Stimulated activated naive CD4-positive, alpha-beta T cell (primary cell): ENCODE results near the gene FOXP1.

Experiments
- DNase-seq, 6 experiments: peaks; one replicate each; lab custom pipeline; 2025; lab: John Stamatoyannopoulos, UW

Gene FOXP1

DNA sequence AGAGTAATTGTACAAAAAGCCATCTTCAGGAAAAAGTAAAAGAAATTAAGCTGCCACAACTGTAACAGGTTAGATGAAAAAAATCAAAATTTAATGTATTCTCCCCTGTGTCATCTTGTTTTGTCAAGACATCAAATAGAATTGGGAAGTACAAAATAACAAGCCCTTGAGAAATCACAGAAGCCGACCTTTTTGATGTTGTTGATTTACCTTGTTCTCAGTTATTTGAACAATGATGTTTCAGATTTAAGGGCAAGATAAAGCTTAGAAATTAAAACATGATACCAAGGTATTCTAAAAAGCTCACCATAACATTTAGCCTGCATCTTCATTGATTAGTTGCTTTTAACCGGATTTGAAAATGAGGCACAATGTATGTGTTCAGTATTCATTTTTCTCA is 523.0 kb downstream of the FOXP1 start:
- DNase-seq: peak in 3 of 6 experiments; percentile 38 to 61 (median 56)

DNA sequence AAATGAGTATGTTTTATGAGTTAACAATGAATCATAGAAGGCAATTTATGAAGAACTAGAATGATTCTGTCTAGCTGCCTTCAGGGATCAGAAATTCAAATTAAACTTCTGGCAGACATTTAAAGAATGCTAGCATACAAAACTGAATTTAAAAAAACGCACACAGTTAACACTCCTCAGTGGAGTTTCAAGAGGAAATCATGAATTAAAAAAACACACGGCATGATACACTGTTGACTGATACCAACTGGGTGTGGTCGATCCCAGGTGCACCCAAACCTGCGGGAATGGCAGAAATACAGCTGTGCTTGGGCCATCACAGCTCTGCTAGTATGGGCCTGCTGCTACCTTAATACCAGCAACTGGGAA is 526.0 kb downstream of the FOXP1 start:
- DNase-seq: no peak

DNA sequence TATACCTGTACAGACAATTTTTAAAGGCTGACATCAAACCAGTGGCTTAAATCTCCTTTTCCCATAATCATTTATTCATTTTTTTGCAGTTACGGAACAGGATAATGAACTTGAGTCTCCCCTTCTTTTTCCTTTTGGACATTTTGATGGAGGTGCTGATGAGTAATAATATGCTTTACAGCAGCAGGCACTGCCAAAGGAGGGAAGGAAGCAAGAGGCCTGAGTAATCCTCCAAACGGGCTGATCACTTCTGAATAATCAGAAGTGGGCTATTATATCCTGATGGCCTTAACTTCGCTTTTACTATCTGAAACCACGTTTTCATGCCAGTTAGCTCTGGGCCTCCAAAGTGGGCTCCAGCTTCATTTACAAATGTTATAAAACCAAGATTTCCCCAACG is 527.2 kb downstream of the FOXP1 start:
- DNase-seq: no peak

DNA sequence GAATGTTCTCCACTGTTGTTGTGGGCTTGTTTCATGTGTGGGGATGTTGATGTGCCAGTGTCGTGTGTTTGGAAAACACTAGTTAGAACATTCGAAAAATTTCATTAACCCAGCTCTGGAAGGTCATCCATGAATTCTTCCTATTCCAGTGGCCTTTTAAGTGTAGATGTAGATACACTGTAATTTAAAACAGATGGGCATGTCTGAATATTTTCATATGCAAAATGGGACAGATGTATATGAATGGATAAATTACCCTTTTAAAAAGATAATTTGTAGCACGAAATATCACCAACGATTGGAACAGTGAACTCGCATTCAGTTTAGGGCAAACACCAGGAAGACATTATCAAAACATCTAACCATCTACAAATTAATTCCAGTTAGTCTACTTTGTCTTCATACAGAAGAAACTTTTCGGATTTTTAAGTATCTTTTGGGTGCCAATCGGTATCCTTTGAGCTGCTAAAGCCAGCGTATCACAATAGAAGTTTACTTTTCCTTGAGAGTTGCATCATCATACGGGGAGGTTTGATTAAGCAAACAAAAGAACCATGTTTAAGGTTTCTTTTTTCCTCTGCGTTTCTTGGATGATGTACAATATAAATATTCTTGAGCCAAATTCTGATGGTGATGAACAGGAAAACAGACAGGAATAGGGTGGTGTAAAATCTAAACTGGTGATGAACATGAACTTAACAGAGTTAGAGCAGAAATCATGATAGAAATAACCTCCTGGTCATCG is 528.1 kb downstream of the FOXP1 start:
- no peak for DNase-seq

DNA sequence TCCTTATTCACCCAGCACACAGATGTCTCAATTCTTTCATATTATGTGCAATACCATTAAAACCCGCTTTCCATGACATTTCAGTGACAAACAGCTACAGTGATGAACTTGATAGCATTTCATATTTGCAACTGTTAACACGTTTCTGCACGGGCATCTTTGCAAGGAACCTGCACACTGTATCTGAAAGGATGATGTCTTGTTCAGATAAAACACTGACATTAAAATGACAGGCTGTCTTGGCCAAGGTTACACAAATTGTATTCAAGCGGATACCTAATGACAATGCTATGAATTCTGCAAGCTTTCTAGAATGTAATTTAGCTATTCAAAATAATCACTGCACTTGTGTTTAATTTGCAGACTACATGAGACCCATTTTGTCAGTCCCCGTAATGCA is 529.2 kb downstream of the FOXP1 start:
- DNase-seq: no peak

DNA sequence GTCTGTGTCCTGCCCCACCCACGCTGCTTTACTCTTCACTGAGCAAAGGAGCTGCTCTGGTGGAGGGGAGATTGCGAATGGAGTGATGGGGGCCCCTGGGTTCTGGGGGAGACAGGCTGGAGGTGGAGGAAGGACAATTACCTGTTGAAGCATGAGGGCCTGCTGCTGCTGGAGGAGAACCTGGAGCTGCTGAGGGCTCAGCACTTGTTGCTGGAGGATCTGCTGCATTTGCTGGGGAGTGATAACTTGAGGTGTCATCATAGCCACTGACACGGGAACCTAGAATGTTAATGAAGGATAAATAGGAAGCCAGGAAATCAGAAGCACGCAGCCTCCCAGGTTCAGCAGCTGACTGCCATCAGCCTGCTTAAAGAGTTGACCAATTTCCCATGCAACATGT is 530.0 kb downstream of the FOXP1 start:
- no peak for DNase-seq

DNA sequence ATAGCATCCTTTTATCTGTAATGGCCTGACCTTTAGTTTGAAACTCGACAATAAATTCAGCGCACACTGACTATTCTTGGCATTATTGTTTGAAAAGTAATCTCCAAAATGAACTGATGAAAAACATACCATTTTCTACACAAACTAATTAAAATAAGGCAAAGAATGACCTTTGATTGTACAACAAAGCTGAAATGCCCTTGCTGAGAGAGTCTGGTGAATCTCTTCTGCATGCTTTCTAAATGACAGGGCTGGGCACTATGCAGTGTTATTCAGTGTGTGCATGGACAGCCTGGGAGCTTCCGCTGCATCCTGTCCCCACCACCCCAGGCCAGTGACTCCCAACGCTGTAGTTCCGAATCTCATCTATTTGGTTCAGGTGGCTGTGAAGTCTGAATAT is 530.8 kb downstream of the FOXP1 start:
- no peak for DNase-seq

DNA sequence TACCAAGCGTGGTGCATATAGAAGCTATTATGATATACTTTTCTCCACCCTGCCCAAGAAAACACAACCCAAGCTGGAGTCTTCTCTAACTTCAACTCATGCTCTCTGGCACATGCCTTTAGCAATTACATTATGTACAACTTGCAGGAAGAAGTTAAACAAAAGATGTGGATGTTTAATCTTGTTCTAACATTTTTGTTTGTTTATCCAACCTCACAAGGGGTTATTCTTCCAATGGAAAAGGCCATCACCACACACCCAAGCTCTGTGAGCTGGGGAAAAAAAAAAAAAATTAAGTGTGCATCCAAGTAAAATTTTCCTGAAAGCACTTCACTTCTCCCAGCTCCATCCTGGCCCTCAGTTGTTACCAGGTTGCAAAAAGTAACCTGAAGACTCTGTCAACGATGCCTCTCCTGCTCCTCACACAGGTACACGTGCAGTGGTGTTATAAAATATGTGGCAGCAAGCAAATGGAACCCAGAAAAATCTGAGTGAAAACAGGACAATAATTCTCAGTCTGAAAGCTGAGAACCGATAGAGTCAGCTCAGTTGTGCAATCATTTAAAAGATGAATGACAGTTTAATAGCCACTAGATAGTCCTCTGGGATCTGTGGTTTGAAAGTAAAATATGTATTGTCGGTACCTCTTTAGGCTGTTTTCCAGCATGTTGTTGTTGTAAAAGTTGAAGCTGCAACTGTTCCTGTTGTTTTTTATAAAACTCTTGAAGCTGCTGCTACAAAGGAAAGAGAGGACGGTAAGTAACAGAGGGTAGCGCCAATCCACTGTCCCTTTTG is 531.4 kb downstream of the FOXP1 start:
- DNase-seq: no peak

DNA sequence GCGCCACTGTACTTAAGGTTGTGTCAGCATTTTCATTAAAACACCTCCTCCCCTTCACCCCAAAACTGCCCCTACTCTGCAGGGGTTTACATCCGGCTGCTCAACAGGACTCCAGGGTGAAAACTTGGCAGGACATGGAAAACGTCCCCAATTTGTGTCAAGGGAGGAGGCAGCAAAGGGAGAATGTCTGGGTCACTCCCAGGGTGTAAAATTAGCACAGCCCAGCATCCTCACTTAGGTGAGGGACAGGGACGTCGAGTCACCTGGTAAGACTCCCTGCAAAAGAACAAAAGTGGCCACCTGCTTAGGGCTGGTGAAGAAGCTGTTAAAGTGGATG is 532.3 kb downstream of the FOXP1 start:
- no peak for DNase-seq

DNA sequence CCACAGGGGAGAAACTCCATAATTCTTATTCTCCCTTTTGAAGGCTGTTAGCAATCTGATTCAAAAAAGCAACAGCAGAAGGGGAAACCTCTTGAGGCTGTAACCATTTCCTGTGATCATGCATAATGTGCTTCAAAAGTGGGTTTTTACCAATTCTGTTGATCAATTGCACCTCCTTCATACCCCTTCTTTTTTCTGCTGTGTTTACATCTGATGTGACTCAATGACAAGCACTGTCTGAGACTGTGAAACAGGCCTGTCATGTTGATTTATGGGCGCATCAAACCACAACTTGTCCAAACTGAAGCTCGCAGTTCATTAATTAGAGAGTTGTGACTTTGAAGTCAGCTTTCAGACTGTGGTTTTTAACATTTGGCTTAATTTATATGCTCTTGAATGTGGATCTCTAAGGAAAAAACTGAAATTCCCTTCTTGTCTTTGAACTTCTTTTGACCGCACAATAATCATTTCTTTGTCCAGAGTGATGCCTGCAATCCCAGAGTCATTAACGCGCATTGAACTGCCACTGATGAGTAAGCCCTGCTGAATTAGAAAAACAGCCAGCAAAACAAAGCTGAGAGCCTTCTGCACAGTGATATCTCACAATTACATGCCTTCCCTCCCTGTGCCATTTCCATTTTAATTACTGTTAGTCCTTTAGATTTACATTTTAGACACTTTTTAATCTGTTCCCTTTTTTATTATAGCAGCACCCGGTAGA is 532.8 kb downstream of the FOXP1 start:
- DNase-seq: peak in 5 of 6 experiments; percentile 5 to 76 (median 65)

DNA sequence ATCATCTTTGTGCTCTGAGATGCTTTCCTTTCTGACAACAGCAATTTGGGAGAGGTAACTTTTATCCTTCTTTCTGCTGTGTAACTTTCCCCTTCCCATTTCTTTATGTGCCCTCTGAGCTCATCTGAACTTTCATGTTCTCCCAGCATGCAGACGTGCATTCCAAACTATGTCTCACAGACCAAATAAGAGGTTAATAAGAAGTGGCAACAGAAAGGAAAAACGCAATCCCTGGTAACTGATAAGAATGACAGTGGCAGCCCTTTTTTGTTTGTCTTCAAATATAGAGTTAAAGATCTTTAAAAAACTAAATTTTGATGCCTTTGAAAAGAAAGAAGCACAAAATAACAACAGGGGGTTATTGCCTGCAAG is 533.4 kb downstream of the FOXP1 start:
- no peak for DNase-seq

DNA sequence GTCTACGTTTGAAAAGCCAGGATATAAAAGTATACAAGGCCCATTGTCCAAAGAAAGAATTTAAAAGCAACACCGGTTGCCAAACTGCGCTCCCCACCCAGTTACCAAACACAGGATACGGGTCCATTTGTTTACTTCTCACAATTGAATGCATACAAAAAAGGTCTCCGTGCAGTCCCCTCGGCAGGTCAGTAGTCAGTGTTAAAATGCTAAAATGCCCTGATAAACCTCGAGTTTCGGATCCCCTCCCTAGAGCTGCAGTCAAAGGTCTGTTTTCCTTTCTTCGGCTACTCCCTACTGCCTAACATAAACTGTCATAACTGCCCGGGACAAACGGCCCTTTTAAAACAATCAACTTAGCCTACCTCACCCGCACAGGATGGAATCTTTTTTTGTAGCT is 534.6 kb downstream of the FOXP1 start:
- no peak for DNase-seq

DNA sequence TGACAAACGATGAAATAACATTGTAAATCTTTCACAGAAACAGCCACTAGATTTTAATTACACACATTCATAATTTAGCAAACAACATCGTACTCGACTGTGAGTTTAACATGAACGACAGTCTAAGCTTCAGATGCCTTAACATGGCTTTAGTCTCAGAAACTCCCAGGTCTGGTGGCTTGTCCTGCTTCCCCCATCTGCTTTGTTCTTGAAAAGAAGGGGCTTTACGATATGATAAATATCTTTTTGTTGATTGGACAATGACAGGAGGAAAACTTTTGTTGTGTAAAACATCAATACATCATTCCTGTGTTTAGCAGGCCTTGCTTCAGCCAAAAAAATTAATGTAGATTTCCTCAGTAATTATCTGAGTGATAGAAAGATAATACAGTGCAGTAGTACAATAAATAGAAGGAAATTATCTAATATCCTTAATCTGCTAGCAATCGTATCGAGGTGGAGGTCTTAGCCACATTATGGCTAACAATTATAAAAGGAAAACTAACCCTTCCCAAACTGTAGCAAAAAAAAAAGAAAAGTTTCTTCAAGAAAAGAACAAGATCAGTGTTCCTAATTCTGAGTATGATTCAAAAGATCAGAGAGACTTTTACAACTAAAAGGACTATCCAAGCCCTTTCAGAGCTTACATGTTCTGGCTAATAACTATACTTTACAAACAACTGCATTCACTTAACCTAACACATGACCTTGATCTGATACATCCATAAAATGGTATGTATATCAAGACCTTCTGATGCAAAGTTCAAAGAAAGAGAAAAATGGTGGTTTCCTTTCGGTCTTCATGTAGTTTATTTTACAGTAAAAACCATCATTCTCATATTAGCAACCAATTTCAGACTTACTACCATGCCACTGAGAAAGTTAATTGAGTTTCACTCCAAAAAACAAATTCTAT is 535.7 kb downstream of the FOXP1 start:
- no peak for DNase-seq

DNA sequence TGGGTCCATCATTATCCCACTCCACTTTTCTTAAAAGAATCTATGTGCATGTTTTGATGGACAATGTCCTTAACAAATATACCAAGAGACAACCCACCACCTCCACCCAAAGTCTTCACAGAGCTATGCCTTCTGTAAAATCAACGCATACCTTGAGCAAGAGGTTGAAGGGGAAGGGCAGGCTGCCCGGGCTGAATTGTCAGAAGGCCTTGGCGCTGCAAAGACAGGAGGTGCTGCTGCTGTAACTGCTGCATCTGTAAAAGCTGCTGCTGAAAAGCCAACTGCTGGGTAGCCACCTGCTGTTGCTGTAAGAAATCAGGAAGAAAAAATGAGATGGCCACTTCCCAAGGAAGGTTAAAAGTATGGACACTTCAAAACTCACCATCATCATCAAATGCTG is 536.7 kb downstream of the FOXP1 start:
- no peak for DNase-seq

DNA sequence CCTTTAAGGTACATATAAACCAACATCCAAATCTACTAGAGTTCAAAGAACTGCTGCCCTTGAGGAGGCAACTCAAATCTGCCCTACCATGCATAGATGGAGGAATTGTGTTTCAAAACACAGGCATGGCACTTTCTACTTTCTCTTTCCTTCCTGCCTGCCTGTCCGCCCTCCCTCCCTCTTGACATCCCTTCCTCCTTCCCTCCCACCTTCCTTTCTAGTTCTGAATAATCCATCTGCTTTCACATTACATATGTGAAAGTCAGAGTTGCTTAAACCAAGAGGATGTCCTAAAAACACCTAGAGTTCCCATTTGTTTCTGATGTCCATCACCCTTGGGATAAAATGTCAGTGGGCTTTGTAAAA is 537.6 kb downstream of the FOXP1 start:
- no peak for DNase-seq

DNA sequence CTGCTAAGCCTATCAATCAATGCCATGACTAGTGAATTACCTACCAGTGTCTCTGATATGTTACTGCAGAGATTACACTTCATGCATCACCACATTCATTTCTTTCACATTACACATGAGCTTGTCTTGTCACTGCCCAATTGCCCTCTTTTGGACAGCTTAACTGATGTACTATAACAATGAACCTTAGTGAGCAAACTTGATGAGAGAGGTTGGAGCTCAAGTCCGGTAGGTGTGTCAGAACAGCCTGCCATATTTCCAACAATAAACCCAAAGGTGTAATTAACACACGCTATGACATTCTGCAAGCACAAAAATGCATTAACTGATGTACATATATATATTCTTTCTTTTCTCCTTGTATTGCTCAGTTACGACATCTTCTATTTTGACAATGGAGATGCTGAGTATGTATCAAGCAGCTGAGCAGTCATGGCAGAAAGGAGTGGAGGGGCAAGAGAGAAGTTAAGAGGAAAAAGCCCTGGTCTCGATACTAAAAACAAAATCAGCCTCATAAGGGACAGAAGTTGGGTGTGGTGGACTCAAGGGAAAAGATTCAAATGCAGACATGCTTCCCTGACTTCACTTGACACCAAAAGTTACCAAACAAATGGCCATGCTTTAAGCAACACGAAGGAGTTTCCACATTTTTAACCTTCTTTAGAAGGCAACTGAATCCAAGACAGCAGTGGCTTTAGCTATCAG is 538.2 kb downstream of the FOXP1 start:
- peak in 1 of 6 experiments; percentile 14 for DNase-seq

DNA sequence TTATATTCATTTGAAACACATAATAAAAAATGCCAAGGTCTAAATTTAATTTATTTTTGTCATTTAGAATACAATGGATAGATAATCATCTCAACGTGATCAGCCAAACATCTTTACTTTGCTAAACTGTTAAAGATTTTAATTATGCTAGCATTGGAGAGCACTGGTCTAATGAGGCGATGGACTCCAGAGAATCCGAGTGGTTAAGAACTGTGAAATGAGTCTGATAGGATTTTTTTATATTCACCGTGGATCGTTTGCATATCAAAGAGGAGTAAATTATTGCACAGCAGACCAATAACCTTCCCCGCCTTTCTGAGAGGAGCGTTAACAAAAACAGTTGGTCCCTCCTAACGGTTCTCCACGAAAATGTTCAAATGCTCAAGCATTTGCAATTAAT is 540.8 kb downstream of the FOXP1 start:
- no peak for DNase-seq

DNA sequence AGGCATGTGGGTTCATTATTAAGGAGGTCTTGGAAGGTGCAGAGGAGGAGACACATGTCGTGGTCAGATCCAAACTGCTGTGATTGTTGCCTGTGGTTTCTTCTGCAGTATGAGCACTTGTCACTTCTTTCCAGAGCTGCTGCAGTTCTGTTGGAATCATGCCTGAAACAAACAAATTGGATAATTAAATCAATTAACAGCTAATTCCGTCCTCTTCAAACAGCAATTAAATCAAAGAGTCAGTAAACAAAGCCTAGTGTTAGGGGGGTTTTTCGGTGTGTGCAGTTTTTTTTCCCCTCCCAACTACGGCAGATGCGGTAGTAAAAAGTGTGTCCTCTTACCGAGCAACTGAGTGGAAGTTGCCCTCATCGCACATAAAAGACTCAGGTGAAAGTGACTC is 542.2 kb downstream of the FOXP1 start:
- DNase-seq: no peak

DNA sequence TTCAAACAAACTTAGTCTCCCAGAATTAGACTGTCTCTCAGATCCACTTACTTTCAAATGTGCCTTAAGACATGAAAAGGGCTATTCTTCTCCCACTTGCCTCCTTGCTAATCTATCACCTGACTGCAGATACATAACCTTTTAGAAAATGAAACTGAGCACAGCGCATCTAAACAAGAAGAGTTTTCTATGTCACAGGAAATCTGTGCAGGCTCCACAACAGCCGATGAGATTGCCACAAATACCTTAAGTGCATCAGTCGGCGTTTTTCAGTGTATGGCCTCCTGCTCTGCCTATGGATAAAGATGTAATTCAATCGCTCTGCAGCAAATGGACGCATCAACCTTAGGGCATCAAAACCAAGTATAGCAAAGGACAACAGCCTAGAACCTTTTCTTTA is 544.2 kb downstream of the FOXP1 start:
- DNase-seq: peak in 4 of 6 experiments; percentile 10 to 42 (median 32)

DNA sequence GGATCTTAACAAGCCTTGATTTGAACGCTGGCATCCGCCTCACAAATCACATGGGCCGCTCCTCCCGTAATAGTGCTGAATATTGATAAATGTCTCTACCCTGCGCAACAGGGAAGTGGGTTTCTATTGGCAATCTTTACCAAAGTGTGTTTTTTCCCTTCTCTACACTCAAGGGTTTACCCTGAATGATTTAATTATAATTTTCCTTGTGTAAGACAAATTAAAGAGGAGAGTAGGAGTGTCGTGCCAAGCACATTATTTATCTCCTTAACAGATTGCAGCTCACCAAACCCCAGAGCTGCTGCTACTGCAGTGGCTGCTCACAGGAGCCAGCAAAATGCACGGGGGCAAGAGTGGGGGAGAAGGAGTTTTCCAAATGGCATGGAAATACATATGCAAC is 545.8 kb downstream of the FOXP1 start:
- no peak for DNase-seq

DNA sequence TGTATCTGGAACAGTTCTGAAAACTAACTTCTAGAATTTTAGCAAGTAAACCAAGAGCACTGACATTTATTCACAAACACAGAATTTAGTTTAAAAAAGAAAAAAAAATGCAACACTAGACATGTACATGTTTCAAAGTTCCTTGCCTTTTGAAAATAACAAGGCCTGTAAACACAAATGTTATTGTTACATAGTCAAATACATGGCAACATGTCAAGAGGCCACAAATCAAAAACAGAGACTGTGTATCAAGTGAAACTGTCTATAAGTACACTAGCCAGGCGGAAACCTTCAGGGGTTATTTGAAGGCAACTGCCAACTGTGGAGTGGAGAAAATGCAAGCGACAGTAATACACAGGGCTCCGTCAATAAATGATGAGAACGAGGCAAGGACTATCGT is 547.6 kb downstream of the FOXP1 start:
- no peak for DNase-seq

DNA sequence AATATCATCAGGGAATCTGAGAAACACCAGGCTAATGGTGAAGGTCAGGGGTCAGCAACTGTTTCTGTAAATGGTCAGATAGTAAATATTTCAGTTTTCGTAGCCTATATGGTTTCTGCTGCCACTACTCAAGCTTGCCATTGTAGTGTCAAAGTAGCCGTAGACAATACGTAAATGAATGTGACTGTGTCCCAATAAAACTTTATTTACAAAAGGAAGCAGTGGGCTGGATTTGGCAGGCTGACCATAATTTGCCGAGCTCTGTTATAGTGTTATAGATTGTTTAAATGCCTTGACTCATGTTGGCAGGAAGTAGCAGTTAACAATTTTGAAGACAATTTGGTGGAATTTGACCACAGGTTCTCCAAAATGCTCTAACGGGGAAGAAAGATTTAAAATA is 548.2 kb downstream of the FOXP1 start:
- DNase-seq: no peak
